PC-3 (cell line): Measurements from ENCODE around the gene PAQR5.

Experiments used
- CTCF ChIP-seq: fragments of 300-600 bp; sonication (generic); conservative IDR thresholded peaks from 2 replicates; pipeline ENCODE4 v1.5.1; 2017; ENCODE audit warnings: antibody characterized with exemption, low read depth, mild to moderate bottlenecking, low read length
- EZH2 ChIP-seq: fragments of 300-600 bp; sonication (generic); IDR thresholded peaks from one replicate; pipeline ENCODE4 v1.6.1; 2017; ENCODE audit warnings: antibody characterized with exemption, mild to moderate bottlenecking, low read length; ENCODE audit not compliant: unreplicated experiment
- EZH2phosphoT487 ChIP-seq: fragments of 300-600 bp; sonication (generic); IDR thresholded peaks from 2 replicates; pipeline ENCODE4 v1.6.1; 2018; ENCODE audit warnings: mild to moderate bottlenecking, antibody characterized with exemption, low read length, borderline replicate concordance

- TF ChIP-seq CTCF (no peak), EZH2 (no peak), EZH2phosphoT487 (no peak)
Measured at GRCh38 chr15:69338535-69339213, 40.0 kb downstream of the PAQR5 start.
